Endothelial cell of umbilical vein (primary cell): ENCODE results near the gene MS4A10. TPM values are rescaled to one million over a fixed set of nuclear protein-coding genes. Genes with fewer than 3 reads are reported as not detected.

Experiments used
- BruUV-seq: library from RNA; stranded (reverse); fragments of 400-500 nt; replicated peaks from 2 replicates; lab custom pipeline; 2021; lab: Mats Ljungman, UMichigan
- CTCF ChIA-PET: fragments of 300-600, 350-600 bp; sonication (Branson Sonifier 250); formaldehyde crosslinking; loops from one replicate; lab custom pipeline; 2021; ENCODE audit warnings: antibody characterized with exemption, inconsistent platforms; lab: Charles Lee
- POLR2A ChIA-PET: fragments of 300-600, 350-600 bp; sonication (Branson Sonifier 250); formaldehyde crosslinking; loops from one replicate; lab custom pipeline; 2021; ENCODE audit warnings: antibody characterized with exemption, inconsistent platforms; lab: Charles Lee
- DNase-seq: peaks from one replicate; pipeline ENCODE4 v3.0.0-alpha.2; 2011; ENCODE audit warnings: low read depth, low spot score
- FAIRE-seq: peaks from 2 replicates; lab custom pipeline; 2011; peaks lifted over from hg19 to GRCh38; lab: Jason Lieb, UNC
- H2AFZ ChIP-seq: 2 replicates; pipeline ENCODE4 v1.6.0; 2012; ENCODE audit warnings: low read depth, low read length, control low read depth, inconsistent platforms
- H3K27ac ChIP-seq: 2 replicates; pipeline ENCODE4 v1.5.1; 2011; ENCODE audit warnings: low read depth, mild to moderate bottlenecking, control low read depth, low read length, moderate library complexity; ENCODE audit not compliant: insufficient read depth
- H3K27me3 ChIP-seq, 2 experiments: 2 replicates each; pipeline versions ENCODE4 v1.6.0 to v1.6.1; 2011; ENCODE audit warnings: low read length in 2 of 2, mixed read lengths in 1 of 2; ENCODE audit not compliant: control insufficient read depth in 2 of 2, insufficient read depth in 2 of 2
- H3K36me3 ChIP-seq, 2 experiments: 2 replicates in 1 of 2; 3 replicates in 1 of 2; pipeline ENCODE4 v1.5.1; 2011; ENCODE audit warnings: low read length in 2 of 2, mild to moderate bottlenecking in 1 of 2, moderate library complexity in 1 of 2; ENCODE audit not compliant: control insufficient read depth in 2 of 2, insufficient read depth in 2 of 2; ENCODE audit errors: extremely low read depth in 1 of 2
- H3K4me1 ChIP-seq: 3 replicates; pipeline ENCODE4 v1.5.1; 2011; ENCODE audit warnings: mild to moderate bottlenecking, low read length; ENCODE audit not compliant: control insufficient read depth, insufficient read depth; ENCODE audit errors: extremely low read depth
- H3K4me2 ChIP-seq: 2 replicates; pipeline ENCODE4 v1.6.1; 2011; ENCODE audit warnings: low read length, control low read depth, mixed read lengths; ENCODE audit not compliant: insufficient read depth
- H3K4me3 ChIP-seq, 3 experiments: fragments of 200-600 bp in 1 of 3; sonication (generic), shearing (Covaris generic) in 1 of 3; replicated peaks in 1 of 3; 2 replicates each; pipeline ENCODE4 v1.5.1; 2011 to 2016; ENCODE audit warnings: control low read depth in 3 of 3, low read length in 3 of 3, mild to moderate bottlenecking in 2 of 3, inconsistent platforms in 1 of 3, low read depth in 1 of 3, moderate library complexity in 1 of 3; ENCODE audit not compliant: insufficient read depth in 1 of 3
- H3K79me2 ChIP-seq: 2 replicates; pipeline ENCODE4 v1.6.0; 2012; ENCODE audit warnings: low read length, inconsistent platforms; ENCODE audit not compliant: control insufficient read depth, insufficient read depth
- H3K9ac ChIP-seq: replicated peaks from 2 replicates; pipeline ENCODE3; 2011; ENCODE audit warnings: low read length, control low read depth; ENCODE audit not compliant: insufficient read depth; ENCODE audit errors: extremely low read depth
- H3K9me1 ChIP-seq: replicated peaks from 3 replicates; pipeline ENCODE4 v1.6.0; 2011; ENCODE audit warnings: mild to moderate bottlenecking, low read length; ENCODE audit not compliant: control insufficient read depth, insufficient read depth; ENCODE audit errors: extremely low read depth
- H3K9me3 ChIP-seq: replicated peaks from 2 replicates; pipeline ENCODE4 v1.5.1; 2012; ENCODE audit warnings: low read length, inconsistent platforms; ENCODE audit not compliant: control insufficient read depth, insufficient read depth
- H4K20me1 ChIP-seq: replicated peaks from 2 replicates; pipeline ENCODE3; 2011; ENCODE audit warnings: mild to moderate bottlenecking, low read length; ENCODE audit not compliant: control insufficient read depth, insufficient read depth; ENCODE audit errors: extremely low read depth
- CTCF ChIP-seq, 2 donors: IDR thresholded peaks; 1 replicate in 1 of 2; 2 replicates in 1 of 2; pipeline ENCODE4 v1.5.1; 2011; ENCODE audit warnings: low read length in 2 of 2, mild to moderate bottlenecking in 2 of 2, moderate library complexity in 2 of 2, control low read depth in 1 of 2, inconsistent platforms in 1 of 2, low read depth in 1 of 2; ENCODE audit not compliant: insufficient read depth in 1 of 2; ENCODE audit errors: extremely low read depth in 1 of 2
- EZH2 ChIP-seq: IDR thresholded peaks from 2 replicates; pipeline ENCODE4 v1.6.1; 2012; ENCODE audit warnings: borderline replicate concordance, low read depth, mild to moderate bottlenecking, moderate library complexity, low read length, inconsistent platforms; ENCODE audit not compliant: severe bottlenecking
- FOS ChIP-seq: IDR thresholded peaks from 2 replicates; pipeline ENCODE4 v1.6.1; 2011; ENCODE audit warnings: mild to moderate bottlenecking, low read length, moderate library complexity, borderline replicate concordance; ENCODE audit not compliant: insufficient read depth
- GATA2 ChIP-seq: IDR thresholded peaks from 2 replicates; pipeline ENCODE4 v1.7.0; 2011; ENCODE audit warnings: low read depth, mild to moderate bottlenecking, moderate library complexity, mixed read lengths, low read length; ENCODE audit not compliant: insufficient read length, insufficient read depth
- JUN ChIP-seq: IDR thresholded peaks from 2 replicates; pipeline ENCODE4 v1.6.1; 2011; ENCODE audit warnings: borderline replicate concordance, low read depth; ENCODE audit not compliant: insufficient read length, insufficient read depth
- MYC ChIP-seq: IDR thresholded peaks from one replicate; pipeline ENCODE4 v1.6.1; 2011; ENCODE audit warnings: mild to moderate bottlenecking, low read depth, low read length
- POLR2A ChIP-seq: IDR thresholded peaks from 2 replicates; pipeline ENCODE4 v1.6.1; 2012; ENCODE audit warnings: low read depth, mild to moderate bottlenecking, control low read depth, low read length
- POLR2AphosphoS5 ChIP-seq: IDR thresholded peaks from 2 replicates; pipeline ENCODE4 v1.6.1; 2012; ENCODE audit warnings: low read depth, mild to moderate bottlenecking, control low read depth, low read length, moderate library complexity; ENCODE audit not compliant: insufficient read depth
- dilution Hi-C: fragments of 300-500 bp; cut with MboI; formaldehyde crosslinking; loops from one replicate; pipeline ENCODE4 v1.15.0; 2019; ENCODE audit warnings: low sequenced_read_pairs; ENCODE audit not compliant: extremely low pct_ligation_motif_present
- intact Hi-C: fragments of 100-400 bp; cut with micrococcal nuclease; formaldehyde crosslinking; loops from one replicate; pipeline ENCODE4 v1.10.0; 2022
- polyA plus RNA-seq, 4 experiments: library from polyadenylated mRNA; depleted of rRNA in 3 of 4; stranded (reverse) in 3 of 4; unstranded in 1 of 4; fragments of >200 nt; gene quantifications; 2 replicates each; pipeline versions ENCODE4 v1.2.1 to v1.2.3, GENCODE V29; 2011 to 2012; ENCODE audit warnings: missing spikeins in 1 of 4
- total RNA-seq: library from RNA; stranded (reverse); gene quantifications from 2 replicates; pipeline ENCODE4 v1.2.3, GENCODE V29; 2021
- TF ChIP-seq, protein P1 (sequence below): IDR thresholded peaks from 2 replicates; pipeline ENCODE4 v1.6.1; 2011; ENCODE audit not compliant: insufficient read depth, insufficient read length

The MS4A10 gene
- total and polyA plus RNA-seq, 2 donors (not counting 3 experiments of a cell fraction or from before 2014, with no cell fraction given): not detected

DNA sequence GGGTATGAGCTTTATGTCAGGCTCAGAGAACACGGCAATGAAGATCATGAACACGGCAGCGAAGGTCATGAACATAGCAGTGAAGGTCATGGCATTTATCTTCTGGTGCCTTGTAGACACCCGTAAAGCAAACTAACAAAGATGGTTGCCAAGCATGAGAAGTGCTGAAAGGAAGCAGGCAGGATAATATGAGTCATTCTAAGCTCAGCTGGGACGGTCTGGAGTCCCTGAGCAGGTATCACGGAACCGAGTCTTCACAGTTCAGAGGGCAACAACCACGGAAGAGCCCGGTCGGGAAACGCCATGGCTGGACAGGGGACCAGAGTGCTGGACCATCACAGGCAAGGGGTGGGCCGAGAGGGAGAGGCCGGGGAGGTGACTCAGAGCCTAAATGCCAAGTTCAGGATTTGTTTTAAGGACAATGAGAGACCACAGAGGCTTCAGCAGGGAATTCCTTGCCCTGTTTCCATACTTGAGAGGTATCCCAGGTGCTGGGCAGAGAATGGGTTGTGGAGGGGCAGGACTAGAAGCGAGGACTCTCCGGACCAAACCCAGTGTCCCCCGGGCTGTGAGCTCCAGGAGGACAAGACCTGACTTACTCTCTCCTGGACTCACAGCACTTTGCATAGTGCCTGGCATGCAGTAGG, 13.1 kb upstream of the MS4A10 start:
- dilution Hi-C loops (no loop called here), intact Hi-C loops (no loop called here)
- DNase-seq (peak; percentile 24), FAIRE-seq (no peak)
- Histone ChIP-seq H3K79me2 (no peaks in the 10 kb centered on the region), H4K20me1 (no peaks in the 10 kb centered on the region), H3K27me3 (peaks cover 0 to 2% of the 10 kb centered on the region in 2 experiments), H3K27ac (no peak overlapping the region), H3K9me1 (no peaks in the 10 kb centered on the region), H3K36me3 (no peaks in the 10 kb centered on the region), H3K4me1 (peaks cover 19% of the 10 kb centered on the region), H3K4me3 (no peak overlapping the region), H3K9me3 (no peaks in the 10 kb centered on the region), H2AFZ (no peak overlapping the region), H3K9ac (no peak overlapping the region), H3K4me2 (no peak overlapping the region)
- CTCF ChIA-PET: interaction anchor here (1.6 to 5.3 kb wide), 4 partner anchors 9 to 127 kb away, joined by 5 to 47 read pairs (median 12); no protein-coding TSS in a partner anchor
- BruUV-seq: no TSS peak
- POLR2A ChIA-PET: no interaction called here
- no peak for TF ChIP-seq POLR2AphosphoS5
- no peak for TF ChIP-seq EZH2
- TF ChIP-seq JUN: peak; percentile 14
- no peak for TF ChIP-seq POLR2A
- TF ChIP-seq FOS: peak; percentile 57
- TF ChIP-seq MYC: no peak
- TF ChIP-seq GATA2: no peak
- TF ChIP-seq, protein P1, sequence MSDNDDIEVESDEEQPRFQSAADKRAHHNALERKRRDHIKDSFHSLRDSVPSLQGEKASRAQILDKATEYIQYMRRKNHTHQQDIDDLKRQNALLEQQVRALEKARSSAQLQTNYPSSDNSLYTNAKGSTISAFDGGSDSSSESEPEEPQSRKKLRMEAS: no peak
- TF ChIP-seq CTCF (IDR thresholded peaks at IDR 0.05; ENCODE audit: extremely low read depth in 1 of 2, insufficient read depth in 1 of 2, low read depth in 1 of 2, low read length in 2 of 2): no peak
